Erythroblast (primary cell): ENCODE data around the gene BCL2.

ENCODE experiments used
- GATA1 ChIP-seq: IDR thresholded peaks from 2 replicates; pipeline ENCODE4 v1.6.1; 2011; ENCODE audit warnings: low read depth, mild to moderate bottlenecking, control low read depth, low read length, moderate library complexity
- POLR2A ChIP-seq: IDR thresholded peaks from 2 replicates; pipeline ENCODE4 v1.6.1; 2011; ENCODE audit warnings: mild to moderate bottlenecking, low read length

DNA sequence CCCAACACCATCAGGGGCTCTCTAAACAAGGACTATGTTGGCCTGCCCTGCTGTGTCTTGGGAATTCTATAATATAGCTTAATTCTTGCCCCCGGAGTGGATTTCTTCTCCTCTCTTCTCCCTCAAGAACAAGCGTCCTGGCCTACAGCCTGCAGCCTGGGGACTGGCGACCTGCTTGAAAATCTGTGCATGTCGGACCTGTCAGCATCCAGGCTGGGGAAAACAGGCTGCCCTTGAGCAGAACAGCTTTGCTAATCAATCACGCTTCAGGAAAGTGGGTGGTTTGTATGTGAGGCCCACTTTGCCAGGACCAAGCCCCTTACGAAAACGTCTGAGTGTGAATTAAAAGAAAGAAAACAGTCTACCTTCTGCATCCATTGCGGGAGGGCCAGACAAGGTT lies 116.7 kb downstream of the BCL2 start:
- TF ChIP-seq POLR2A (no peak), GATA1 (no peak)
